ENCODE data around the gene EPHA7. TPM values are rescaled to one million over a fixed set of nuclear protein-coding genes. Genes with fewer than 3 reads are reported as not detected.

The EPHA7 gene
- total RNA-seq, 1 experiment from 2014 or later: 0.17 TPM

GRCh38 chr6:93266116-93266817, 153.1 kb downstream of the EPHA7 start:
- Mint-ChIP-seq H3K36me3 (ENCODE audit: insufficient read depth, unreplicated experiment) (no peaks in the 10 kb centered on the region), H3K4me1 (ENCODE audit: low read depth, unreplicated experiment) (no peaks in the 10 kb centered on the region), H3K4me3 (ENCODE audit: low read depth, unreplicated experiment) (no peak overlapping the region), H3K9me3 (ENCODE audit: low read depth, unreplicated experiment) (no peaks in the 10 kb centered on the region), H3K27ac (ENCODE audit: unreplicated experiment) (no peak overlapping the region), H3K27me3 (ENCODE audit: unreplicated experiment) (no peaks in the 10 kb centered on the region)
- TF ChIP-seq, protein P1, sequence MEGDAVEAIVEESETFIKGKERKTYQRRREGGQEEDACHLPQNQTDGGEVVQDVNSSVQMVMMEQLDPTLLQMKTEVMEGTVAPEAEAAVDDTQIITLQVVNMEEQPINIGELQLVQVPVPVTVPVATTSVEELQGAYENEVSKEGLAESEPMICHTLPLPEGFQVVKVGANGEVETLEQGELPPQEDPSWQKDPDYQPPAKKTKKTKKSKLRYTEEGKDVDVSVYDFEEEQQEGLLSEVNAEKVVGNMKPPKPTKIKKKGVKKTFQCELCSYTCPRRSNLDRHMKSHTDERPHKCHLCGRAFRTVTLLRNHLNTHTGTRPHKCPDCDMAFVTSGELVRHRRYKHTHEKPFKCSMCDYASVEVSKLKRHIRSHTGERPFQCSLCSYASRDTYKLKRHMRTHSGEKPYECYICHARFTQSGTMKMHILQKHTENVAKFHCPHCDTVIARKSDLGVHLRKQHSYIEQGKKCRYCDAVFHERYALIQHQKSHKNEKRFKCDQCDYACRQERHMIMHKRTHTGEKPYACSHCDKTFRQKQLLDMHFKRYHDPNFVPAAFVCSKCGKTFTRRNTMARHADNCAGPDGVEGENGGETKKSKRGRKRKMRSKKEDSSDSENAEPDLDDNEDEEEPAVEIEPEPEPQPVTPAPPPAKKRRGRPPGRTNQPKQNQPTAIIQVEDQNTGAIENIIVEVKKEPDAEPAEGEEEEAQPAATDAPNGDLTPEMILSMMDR (IDR thresholded peaks at IDR 0.05; ENCODE audit: unreplicated experiment): no peak
- CTCF ChIA-PET: no interaction called here
- BruUV-seq (replicated peaks): no TSS peak
- intact Hi-C loops (cut with micrococcal nuclease; ENCODE audit: unreplicated experiment): no loop called here
- DNase-seq: no peak

DNA sequence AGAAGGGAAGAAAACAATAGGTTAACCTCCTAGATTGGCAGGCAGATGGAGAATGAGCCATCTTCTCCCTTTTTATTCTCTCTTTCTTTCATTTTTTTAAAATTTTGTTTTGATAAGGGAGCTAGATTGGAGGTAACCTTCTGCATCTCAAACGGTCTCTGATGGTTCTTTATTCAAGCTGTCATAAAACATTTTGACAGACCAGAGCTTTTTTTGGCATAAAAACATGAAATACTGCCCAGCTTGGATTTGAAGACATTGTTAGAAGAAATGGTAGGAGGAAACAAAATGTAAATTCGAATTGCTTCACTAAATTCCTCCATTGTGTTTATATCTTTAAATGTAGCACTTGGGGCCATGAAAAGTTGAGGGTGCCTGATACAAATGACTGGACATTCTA, 158.5 kb downstream of the EPHA7 start:
- Mint-ChIP-seq H3K36me3 (ENCODE audit: insufficient read depth, unreplicated experiment) (no peaks in the 10 kb centered on the region), H3K9me3 (ENCODE audit: low read depth, unreplicated experiment) (peaks cover 5% of the 10 kb centered on the region), H3K27me3 (ENCODE audit: unreplicated experiment) (no peaks in the 10 kb centered on the region), H3K4me3 (ENCODE audit: low read depth, unreplicated experiment) (no peak overlapping the region), H3K27ac (ENCODE audit: unreplicated experiment) (no peak overlapping the region), H3K4me1 (ENCODE audit: low read depth, unreplicated experiment) (no peaks in the 10 kb centered on the region)
- CTCF ChIA-PET: no interaction called here
- DNase-seq: no peak
- BruUV-seq (replicated peaks): no TSS peak
- TF ChIP-seq, protein P1 (IDR thresholded peaks at IDR 0.05; ENCODE audit: unreplicated experiment): no peak
- intact Hi-C loops (cut with micrococcal nuclease; ENCODE audit: unreplicated experiment): no loop called here

DNA sequence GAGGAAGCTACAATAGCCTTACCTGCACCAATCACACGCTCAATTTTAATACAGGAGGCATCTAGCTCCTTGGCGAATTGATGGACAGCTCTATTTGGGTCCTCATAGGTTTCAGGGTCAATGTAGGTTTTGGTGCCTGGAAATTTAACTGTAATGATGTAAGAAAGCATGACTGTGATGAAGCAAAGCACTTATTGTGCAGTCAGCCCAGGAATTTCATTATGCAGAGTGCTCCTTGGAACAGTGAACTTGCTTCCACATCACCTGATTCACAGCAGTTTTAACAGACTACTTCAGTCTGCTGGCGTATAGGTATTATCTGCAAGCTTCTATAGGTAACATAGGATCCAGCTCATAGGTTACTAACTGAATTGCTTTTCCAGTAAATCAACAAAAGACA, 160.0 kb downstream of the EPHA7 start:
- CTCF ChIA-PET: no interaction called here
- H3K9me3 Mint-ChIP-seq (ENCODE audit: low read depth, unreplicated experiment): peaks cover 6% of the 10 kb centered on the region
- H3K4me3 Mint-ChIP-seq (ENCODE audit: low read depth, unreplicated experiment): no peak overlapping the region
- BruUV-seq (replicated peaks): no TSS peak
- no peaks in the 10 kb centered on the region for H3K4me1 Mint-ChIP-seq (ENCODE audit: low read depth, unreplicated experiment)
- intact Hi-C loops (cut with micrococcal nuclease; ENCODE audit: unreplicated experiment): no loop called here
- H3K27me3 Mint-ChIP-seq (ENCODE audit: unreplicated experiment): no peaks in the 10 kb centered on the region
- TF ChIP-seq, protein P1 (IDR thresholded peaks at IDR 0.05; ENCODE audit: unreplicated experiment): no peak
- DNase-seq: no peak
- H3K36me3 Mint-ChIP-seq (ENCODE audit: insufficient read depth, unreplicated experiment): no peaks in the 10 kb centered on the region
- no peak overlapping the region for H3K27ac Mint-ChIP-seq (ENCODE audit: unreplicated experiment)

DNA sequence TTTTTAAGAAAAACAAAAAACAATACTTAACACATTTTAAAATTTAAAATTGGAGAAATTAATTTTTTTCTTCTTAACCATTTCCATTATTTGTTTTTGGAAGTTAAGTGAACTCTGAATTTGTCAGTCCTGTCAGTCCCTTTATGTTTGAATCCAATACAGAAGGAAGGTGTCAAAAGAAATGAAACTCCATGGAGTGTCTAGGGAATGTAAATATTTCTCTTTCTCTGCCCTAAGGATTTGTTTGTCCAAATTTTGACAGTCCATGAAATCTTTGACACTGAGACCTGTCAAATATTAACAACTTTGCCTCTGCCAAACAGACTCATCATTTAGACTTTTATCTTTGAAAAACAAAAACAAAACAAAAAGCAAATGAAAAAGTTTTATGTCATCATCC, 166.4 kb downstream of the EPHA7 start:
- H3K36me3 Mint-ChIP-seq (ENCODE audit: insufficient read depth, unreplicated experiment): no peaks in the 10 kb centered on the region
- no peak overlapping the region for H3K4me3 Mint-ChIP-seq (ENCODE audit: low read depth, unreplicated experiment)
- intact Hi-C loops (cut with micrococcal nuclease; ENCODE audit: unreplicated experiment): no loop called here
- H3K27ac Mint-ChIP-seq (ENCODE audit: unreplicated experiment): no peak overlapping the region
- CTCF ChIA-PET: no interaction called here
- no TSS peak for BruUV-seq (replicated peaks)
- no peaks in the 10 kb centered on the region for H3K27me3 Mint-ChIP-seq (ENCODE audit: unreplicated experiment)
- H3K9me3 Mint-ChIP-seq (ENCODE audit: low read depth, unreplicated experiment): peaks cover 4% of the 10 kb centered on the region
- no peak for DNase-seq
- H3K4me1 Mint-ChIP-seq (ENCODE audit: low read depth, unreplicated experiment): no peaks in the 10 kb centered on the region
- TF ChIP-seq, protein P1 (IDR thresholded peaks at IDR 0.05; ENCODE audit: unreplicated experiment): no peak
